Limb (tissue), 2 donors: ENCODE data around the gene HECTD3.
"Not testable (repeated sequence)": the region's sequence is repeated elsewhere in the genome, so short reads cannot be mapped to it uniquely, and the experiment has no call there.

Source experiments
- DNase-seq, 2 donors: peaks; one replicate each; pipeline ENCODE4 v3.0.0-alpha.2; 2016; ENCODE audit errors: extremely low spot score in 2 of 2

Gene HECTD3

GRCh38 chr1:45014321-45015028 lies 3.4 kb upstream of the HECTD3 start:
- DNase-seq: peak; percentile 86 to 88

- DNase-seq: no peak
These were observed 2.6 kb upstream of the HECTD3 start for GRCh38 chr1:45013551-45014209.

GRCh38 chr1:45012639-45013278 lies 1.6 kb upstream of the HECTD3 start:
- DNase-seq: peak; percentile 34 to 76

GRCh38 chr1:45011837-45012638 lies 914 bp upstream of the HECTD3 start, which contains the start of gene UROD:
Gene UROD (plus strand): TSS chr1:45012254. CDS start chr1:45012266, 12 bp downstream.
- DNase-seq: peak; percentile 91 to 99

- DNase-seq: no peak
These were observed 919 bp downstream of the HECTD3 start for GRCh38 chr1:45009956-45010854.

- DNase-seq: no peak
These were observed 1.7 kb downstream of the HECTD3 start for GRCh38 chr1:45009296-45009865.

- DNase-seq: no peak
These were observed 2.6 kb downstream of the HECTD3 start for GRCh38 chr1:45008516-45008915.

- DNase-seq: no peak
These were observed 3.0 kb downstream of the HECTD3 start for GRCh38 chr1:45008076-45008475.

- no peak for DNase-seq
These were observed 3.8 kb downstream of the HECTD3 start for GRCh38 chr1:45007311-45007710.

GRCh38 chr1:45005761-45006160 lies 5.4 kb downstream of the HECTD3 start:
- DNase-seq: no peak

- DNase-seq: no peak
These were observed 6.7 kb downstream of the HECTD3 start for GRCh38 chr1:45004281-45004920.

- no peak for DNase-seq
These were observed 7.4 kb downstream of the HECTD3 start for GRCh38 chr1:45003741-45004140.

GRCh38 chr1:45002650-45003645 lies 8.2 kb downstream of the HECTD3 start:
- no peak for DNase-seq

- not testable (repeated sequence) for DNase-seq
These were observed 9.5 kb downstream of the HECTD3 start for GRCh38 chr1:45001576-45001975.

GRCh38 chr1:45001011-45001481 lies 10.1 kb downstream of the HECTD3 start:
- DNase-seq: no peak

GRCh38 chr1:44999232-44999631 lies 11.9 kb downstream of the HECTD3 start:
- DNase-seq: no peak

- no peak for DNase-seq
These were observed 15.5 kb downstream of the HECTD3 start for GRCh38 chr1:44995467-44996238.
